Measurements from ENCODE around the gene SUGP2.

The SUGP2 gene

DNA sequence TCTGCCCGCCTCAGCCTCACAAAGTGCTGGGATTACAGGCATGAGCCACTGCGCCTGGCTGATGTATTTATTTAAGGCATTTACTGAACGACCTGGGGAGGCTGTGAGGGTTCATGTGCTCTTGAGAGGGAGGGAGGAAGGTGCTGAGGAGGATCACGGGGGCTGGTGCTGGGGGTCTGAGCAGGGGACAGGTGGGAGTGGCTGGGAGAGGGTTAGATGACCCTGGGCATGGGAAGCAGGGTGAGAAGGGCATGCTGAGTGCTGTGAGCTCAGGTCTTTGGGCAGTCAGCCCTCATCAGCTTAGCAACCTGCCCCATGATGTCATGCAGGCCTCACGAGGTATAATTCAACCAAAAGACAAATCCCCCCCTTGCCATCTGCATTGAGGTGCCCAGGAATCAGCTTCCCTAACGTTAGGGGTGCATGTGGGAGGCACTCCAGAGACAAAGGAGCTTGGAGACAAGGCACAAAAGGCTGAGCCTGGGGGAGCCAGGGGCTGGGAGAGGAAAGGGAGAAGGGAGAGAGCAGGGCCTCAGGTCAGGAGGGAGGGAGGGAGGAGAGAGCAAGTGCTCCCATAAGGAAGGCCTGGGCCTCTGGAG, 36.4 kb downstream of the SUGP2 start:
- TF ChIP-seq, protein P1, sequence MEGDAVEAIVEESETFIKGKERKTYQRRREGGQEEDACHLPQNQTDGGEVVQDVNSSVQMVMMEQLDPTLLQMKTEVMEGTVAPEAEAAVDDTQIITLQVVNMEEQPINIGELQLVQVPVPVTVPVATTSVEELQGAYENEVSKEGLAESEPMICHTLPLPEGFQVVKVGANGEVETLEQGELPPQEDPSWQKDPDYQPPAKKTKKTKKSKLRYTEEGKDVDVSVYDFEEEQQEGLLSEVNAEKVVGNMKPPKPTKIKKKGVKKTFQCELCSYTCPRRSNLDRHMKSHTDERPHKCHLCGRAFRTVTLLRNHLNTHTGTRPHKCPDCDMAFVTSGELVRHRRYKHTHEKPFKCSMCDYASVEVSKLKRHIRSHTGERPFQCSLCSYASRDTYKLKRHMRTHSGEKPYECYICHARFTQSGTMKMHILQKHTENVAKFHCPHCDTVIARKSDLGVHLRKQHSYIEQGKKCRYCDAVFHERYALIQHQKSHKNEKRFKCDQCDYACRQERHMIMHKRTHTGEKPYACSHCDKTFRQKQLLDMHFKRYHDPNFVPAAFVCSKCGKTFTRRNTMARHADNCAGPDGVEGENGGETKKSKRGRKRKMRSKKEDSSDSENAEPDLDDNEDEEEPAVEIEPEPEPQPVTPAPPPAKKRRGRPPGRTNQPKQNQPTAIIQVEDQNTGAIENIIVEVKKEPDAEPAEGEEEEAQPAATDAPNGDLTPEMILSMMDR (IDR thresholded peaks at IDR 0.05; ENCODE audit: low read depth, low read length, missing control alignments) = no peak
- in situ Hi-C loops (cut with HindIII; ENCODE audit: low sequenced_read_pairs) = no loop called here
- no peak for DNase-seq (ENCODE audit: low read depth)

DNA sequence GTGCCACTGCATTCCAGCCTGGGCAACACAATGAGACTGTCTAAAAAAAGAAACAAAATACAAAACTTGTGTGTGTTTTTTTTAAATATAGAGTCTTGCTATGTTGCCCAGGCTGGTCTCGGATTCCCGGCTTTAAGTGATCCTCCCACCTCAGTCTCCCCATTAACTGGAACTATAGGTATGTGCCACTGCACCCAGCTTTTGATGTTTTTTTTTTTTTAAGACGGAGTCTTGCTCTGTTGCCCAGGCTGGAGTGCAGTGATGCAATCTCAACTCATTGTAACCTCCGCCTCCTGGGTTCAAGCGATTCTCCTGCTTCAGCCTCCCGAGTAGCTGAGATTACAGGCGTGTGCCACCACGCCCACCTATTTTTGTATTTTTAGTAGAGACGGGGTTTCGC, 37.0 kb downstream of the SUGP2 start:
- in situ Hi-C loops (cut with HindIII; ENCODE audit: low sequenced_read_pairs) = no loop called here
- no peak overlapping the region for H3K4me3 ChIP-seq (ENCODE audit: low read depth, low read length)
- no peak for DNase-seq (ENCODE audit: low read depth)
- TF ChIP-seq, protein P1 (IDR thresholded peaks at IDR 0.05; ENCODE audit: low read depth, low read length, missing control alignments) = no peak

More for the DNA sequence above, 36.4 kb downstream of the SUGP2 start:
- no peak overlapping the region for H3K4me3 ChIP-seq (ENCODE audit: low read depth, low read length)

DNA sequence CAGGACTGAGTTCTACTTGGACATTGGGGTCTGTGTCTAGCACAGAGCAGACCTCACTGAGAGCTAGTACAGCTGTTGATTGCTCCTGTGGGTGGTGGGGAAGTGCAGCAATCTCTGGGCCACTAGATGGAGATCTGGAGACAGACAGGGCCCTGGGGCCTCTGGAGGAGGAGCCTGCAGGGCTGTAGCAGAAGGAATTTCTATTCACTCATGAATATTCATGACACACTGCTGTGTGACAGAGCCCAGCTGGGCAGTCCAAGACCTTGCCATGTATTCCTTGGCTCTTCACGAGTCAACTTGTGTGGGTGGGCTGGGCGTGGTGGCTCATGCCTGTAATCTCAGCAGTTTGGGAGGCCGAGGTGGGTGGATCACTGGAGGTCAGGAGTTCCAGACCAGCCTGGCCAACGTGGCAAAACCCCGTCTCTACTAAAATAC, 37.5 kb downstream of the SUGP2 start:
- H3K4me3 ChIP-seq (ENCODE audit: low read depth, low read length) = no peak overlapping the region
- DNase-seq (ENCODE audit: low read depth) = peak; percentile 81
- in situ Hi-C loops (cut with HindIII; ENCODE audit: low sequenced_read_pairs) = no loop called here
- TF ChIP-seq, protein P1 (IDR thresholded peaks at IDR 0.05; ENCODE audit: low read depth, low read length, missing control alignments) = peak; percentile 90

DNA sequence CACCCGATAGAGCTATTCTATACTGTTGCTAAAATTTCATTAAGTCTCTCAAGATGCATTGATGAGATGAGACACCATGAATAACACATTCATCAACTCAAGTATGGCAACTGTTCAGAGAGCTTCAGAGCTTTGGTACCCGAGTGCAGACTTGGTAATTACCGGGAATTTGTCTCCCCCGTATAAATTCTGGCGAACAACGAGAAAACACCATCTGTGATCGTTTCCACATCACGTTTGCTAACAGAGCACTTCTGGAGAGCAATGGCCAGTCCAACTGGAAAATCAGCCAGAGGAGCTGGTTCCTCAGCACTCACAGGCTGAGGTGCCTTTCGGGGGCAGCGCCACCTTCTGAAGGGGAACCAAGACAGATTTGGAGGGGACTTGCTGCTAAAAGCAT, 40.2 kb downstream of the SUGP2 start:
- DNase-seq (ENCODE audit: low read depth) = no peak
- TF ChIP-seq, protein P1 (IDR thresholded peaks at IDR 0.05; ENCODE audit: low read depth, low read length, missing control alignments) = no peak
- in situ Hi-C loops (cut with HindIII; ENCODE audit: low sequenced_read_pairs) = loop anchor here (5.0 kb wide), 1 partner anchor 36 kb away; no protein-coding TSS in a partner anchor
- no peak overlapping the region for H3K4me3 ChIP-seq (ENCODE audit: low read depth, low read length)

DNA sequence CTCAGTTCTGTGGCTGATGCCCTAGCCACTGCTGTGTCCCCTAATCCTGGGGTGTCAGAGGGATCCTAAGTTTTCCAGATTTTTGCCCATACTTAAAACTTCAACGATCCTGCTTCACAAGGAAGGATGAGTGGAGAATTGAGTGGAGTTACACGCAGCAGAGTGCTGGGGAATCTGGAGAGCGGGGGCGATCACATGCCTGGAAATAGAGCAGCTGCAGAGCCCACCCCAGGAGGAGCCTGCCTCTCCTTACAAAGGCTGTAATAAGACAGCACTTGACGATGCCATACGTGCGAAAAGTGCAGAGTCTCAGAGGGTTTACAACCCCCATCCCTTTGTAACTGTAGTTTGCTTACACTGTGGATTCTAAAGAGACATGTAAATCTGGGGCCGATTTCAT, 40.6 kb downstream of the SUGP2 start:
- in situ Hi-C loops (cut with HindIII; ENCODE audit: low sequenced_read_pairs) = loop anchor here (5.0 kb wide), 1 partner anchor 35 kb away; no protein-coding TSS in a partner anchor
- H3K4me3 ChIP-seq (ENCODE audit: low read depth, low read length) = no peak overlapping the region

DNA sequence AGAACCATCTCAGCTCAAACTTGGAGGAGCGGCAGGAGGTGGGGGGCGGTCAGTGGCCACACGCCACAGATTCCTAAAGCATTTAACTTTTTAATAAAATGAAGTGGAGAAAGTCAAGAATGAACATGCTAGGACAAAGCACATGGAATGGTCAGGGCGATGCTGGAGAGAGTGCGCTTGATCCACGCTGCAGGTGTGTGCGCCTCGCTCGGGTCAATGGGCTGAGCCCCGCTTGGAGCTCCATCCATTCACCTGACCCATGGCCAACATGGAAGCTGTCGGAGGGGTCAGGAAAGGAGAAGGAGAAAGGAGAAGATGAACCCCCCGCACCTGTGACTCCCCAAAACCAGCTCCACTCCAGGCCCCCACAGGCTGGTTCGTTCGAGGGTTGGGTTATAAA, 41.8 kb downstream of the SUGP2 start:
- no peak for DNase-seq (ENCODE audit: low read depth)
- no peak overlapping the region for H3K4me3 ChIP-seq (ENCODE audit: low read depth, low read length)
- in situ Hi-C loops (cut with HindIII; ENCODE audit: low sequenced_read_pairs) = loop anchor here (5.0 kb wide), 1 partner anchor 34 kb away; no protein-coding TSS in a partner anchor
- TF ChIP-seq, protein P1 (IDR thresholded peaks at IDR 0.05; ENCODE audit: low read depth, low read length, missing control alignments) = no peak

More for the DNA sequence above, 40.6 kb downstream of the SUGP2 start:
- TF ChIP-seq, protein P1 (IDR thresholded peaks at IDR 0.05; ENCODE audit: low read depth, low read length, missing control alignments) = no peak
- DNase-seq (ENCODE audit: low read depth) = no peak

Measured in astrocyte of the cerebellum (primary cell).